SU-DHL-6 (cell line): Measurements from ENCODE around the gene XYLT2.

ENCODE experiments used
- H2AFZ ChIP-seq: fragments of 200-600 bp; sonication (generic); 2 replicates; pipeline ENCODE4 v1.6.1; 2014; ENCODE audit warnings: low read depth, mild to moderate bottlenecking, moderate library complexity, mixed read lengths, antibody characterized with exemption, low read length; ENCODE audit not compliant: severe bottlenecking
- H3F3A ChIP-seq: fragments of 200-600 bp; shearing (Covaris generic); 2 replicates; pipeline ENCODE4 v1.6.0; 2016; ENCODE audit warnings: antibody characterized with exemption, mild to moderate bottlenecking; ENCODE audit not compliant: insufficient read depth
- H3K27ac ChIP-seq: fragments of 200-600 bp; sonication (generic); 2 replicates; pipeline ENCODE4 v1.5.1; 2016; ENCODE audit warnings: low read depth, mild to moderate bottlenecking, low read length, moderate library complexity, mixed read lengths
- H3K27me3 ChIP-seq: fragments of 200-600 bp; sonication (generic), shearing (Covaris generic); 2 replicates; pipeline ENCODE4 v1.6.0; 2014; ENCODE audit warnings: mild to moderate bottlenecking, low read length
- H3K36me3 ChIP-seq: fragments of 200-600 bp; sonication (generic); 2 replicates; pipeline ENCODE4 v1.6.1; 2014; ENCODE audit warnings: mild to moderate bottlenecking, low read length, mixed read lengths
- H3K4me2 ChIP-seq: fragments of 300-600, 200-600 bp; shearing (Covaris generic), sonication (generic); 2 replicates; pipeline ENCODE4 v1.6.0; 2014; ENCODE audit warnings: low read length, low read depth, mild to moderate bottlenecking; ENCODE audit not compliant: poor library complexity, severe bottlenecking
- H3K4me3 ChIP-seq: fragments of 200-600 bp; sonication (generic); 2 replicates; pipeline ENCODE4 v1.5.1; 2014; ENCODE audit warnings: antibody characterized with exemption, low read length, mild to moderate bottlenecking, mixed read lengths; ENCODE audit not compliant: insufficient read depth, poor library complexity, severe bottlenecking
- H3K79me2 ChIP-seq: fragments of 200-600 bp; sonication (generic); 2 replicates; pipeline ENCODE4 v1.6.1; 2014; ENCODE audit warnings: mild to moderate bottlenecking, low read length, moderate library complexity; ENCODE audit not compliant: insufficient read depth
- H3K9ac ChIP-seq: fragments of 200-600 bp; sonication (generic); 2 replicates; pipeline ENCODE4 v1.7.0; 2014; ENCODE audit warnings: mild to moderate bottlenecking, low read length
- H3K9me2 ChIP-seq: fragments of 200-600 bp; sonication (generic); replicated peaks from 2 replicates; pipeline ENCODE4 v1.6.1; 2014; ENCODE audit warnings: low read length; ENCODE audit not compliant: insufficient read depth
- H3K9me3 ChIP-seq: fragments of 200-600 bp; sonication (generic); 2 replicates; pipeline ENCODE4 v1.6.1; 2014; ENCODE audit warnings: low read length, mixed read lengths; ENCODE audit not compliant: insufficient read depth
- H4K20me1 ChIP-seq: fragments of 200-600 bp; sonication (generic); 2 replicates; pipeline ENCODE4 v1.6.1; 2014; ENCODE audit warnings: low read depth, mild to moderate bottlenecking, antibody characterized with exemption, low read length, moderate library complexity, mixed read lengths
- CTCF ChIP-seq: fragments of 200-600 bp; sonication (generic); IDR thresholded peaks from one replicate; pipeline ENCODE4 v1.5.1; 2017; ENCODE audit warnings: antibody characterized with exemption, mild to moderate bottlenecking, low read length, moderate library complexity; ENCODE audit not compliant: insufficient read depth, poor library complexity, severe bottlenecking
- EZH2phosphoT487 ChIP-seq: fragments of 200-600 bp; sonication (generic), shearing (Covaris generic); conservative IDR thresholded peaks from 2 replicates; pipeline ENCODE4 v1.6.1; 2018; ENCODE audit warnings: mild to moderate bottlenecking, antibody characterized with exemption, low read length, moderate library complexity, mixed read lengths

XYLT2 gene

GRCh38 chr17:50389534-50389933 is 43.6 kb downstream of the XYLT2 start:
- Histone ChIP-seq H3K27me3 (no peaks in the 10 kb centered on the region), H3K27ac (no peak overlapping the region), H3K9ac (no peak overlapping the region), H2AFZ (no peak overlapping the region), H4K20me1 (no peaks in the 10 kb centered on the region), H3F3A (no peaks in the 10 kb centered on the region), H3K36me3 (peaks cover 36% of the 10 kb centered on the region), H3K9me3 (no peaks in the 10 kb centered on the region), H3K79me2 (peaks cover 10% of the 10 kb centered on the region), H3K4me2 (no peak overlapping the region), H3K4me3 (no peak overlapping the region), H3K9me2 (no peaks in the 10 kb centered on the region)
- TF ChIP-seq EZH2phosphoT487 (no peak), CTCF (no peak)

GRCh38 chr17:50392621-50393020 is 46.7 kb downstream of the XYLT2 start:
- Histone ChIP-seq H3K9ac (no peak overlapping the region), H3K36me3 (peaks cover 39% of the 10 kb centered on the region), H3K9me3 (no peaks in the 10 kb centered on the region), H3K79me2 (peaks cover 37% of the 10 kb centered on the region), H3K9me2 (no peaks in the 10 kb centered on the region), H3K27ac (no peak overlapping the region), H4K20me1 (no peaks in the 10 kb centered on the region; the same call in 1 of the 2 replicates), H2AFZ (no peak overlapping the region), H3K27me3 (no peaks in the 10 kb centered on the region), H3K4me2 (no peak overlapping the region), H3K4me3 (no peak overlapping the region), H3F3A (no peaks in the 10 kb centered on the region)
- TF ChIP-seq EZH2phosphoT487, result no peak
- TF ChIP-seq CTCF, result no peak

- Histone ChIP-seq H3K9ac (no peak overlapping the region), H3K4me3 (no peak overlapping the region), H3K27ac (no peak overlapping the region), H3K9me3 (no peaks in the 10 kb centered on the region), H3K79me2 (peaks cover 37% of the 10 kb centered on the region), H3F3A (no peaks in the 10 kb centered on the region), H3K4me2 (no peak overlapping the region), H2AFZ (no peak overlapping the region), H3K36me3 (peaks cover 39% of the 10 kb centered on the region), H3K9me2 (no peaks in the 10 kb centered on the region), H3K27me3 (no peaks in the 10 kb centered on the region), H4K20me1 (no peaks in the 10 kb centered on the region; the same call in 1 of the 2 replicates)
- TF ChIP-seq CTCF (no peak), EZH2phosphoT487 (no peak)
Observed at GRCh38 chr17:50393700-50394099, 47.8 kb downstream of the XYLT2 start.
